ENCODE results near the gene CORIN.

DNA sequence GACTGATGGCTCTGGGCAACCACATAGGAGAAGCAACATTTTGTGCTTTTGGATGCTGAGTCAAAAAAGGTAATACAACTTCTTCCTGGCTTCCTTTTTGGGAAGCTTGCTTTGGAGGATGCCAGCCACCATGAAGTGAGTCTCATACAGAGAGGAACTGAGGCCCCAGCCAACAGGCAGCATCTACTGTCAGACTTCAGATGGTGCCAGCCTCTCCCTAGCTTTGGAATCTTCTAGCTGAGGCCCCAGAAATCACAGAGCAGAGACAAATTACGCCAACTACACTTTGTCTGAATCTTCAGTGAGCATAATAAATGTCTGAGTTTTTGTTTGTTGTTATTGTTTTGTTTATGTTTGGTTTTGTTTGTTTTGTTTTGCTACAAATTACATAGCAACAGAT lies 216.7 kb downstream of the CORIN start:
- TF ChIP-seq, protein P1, sequence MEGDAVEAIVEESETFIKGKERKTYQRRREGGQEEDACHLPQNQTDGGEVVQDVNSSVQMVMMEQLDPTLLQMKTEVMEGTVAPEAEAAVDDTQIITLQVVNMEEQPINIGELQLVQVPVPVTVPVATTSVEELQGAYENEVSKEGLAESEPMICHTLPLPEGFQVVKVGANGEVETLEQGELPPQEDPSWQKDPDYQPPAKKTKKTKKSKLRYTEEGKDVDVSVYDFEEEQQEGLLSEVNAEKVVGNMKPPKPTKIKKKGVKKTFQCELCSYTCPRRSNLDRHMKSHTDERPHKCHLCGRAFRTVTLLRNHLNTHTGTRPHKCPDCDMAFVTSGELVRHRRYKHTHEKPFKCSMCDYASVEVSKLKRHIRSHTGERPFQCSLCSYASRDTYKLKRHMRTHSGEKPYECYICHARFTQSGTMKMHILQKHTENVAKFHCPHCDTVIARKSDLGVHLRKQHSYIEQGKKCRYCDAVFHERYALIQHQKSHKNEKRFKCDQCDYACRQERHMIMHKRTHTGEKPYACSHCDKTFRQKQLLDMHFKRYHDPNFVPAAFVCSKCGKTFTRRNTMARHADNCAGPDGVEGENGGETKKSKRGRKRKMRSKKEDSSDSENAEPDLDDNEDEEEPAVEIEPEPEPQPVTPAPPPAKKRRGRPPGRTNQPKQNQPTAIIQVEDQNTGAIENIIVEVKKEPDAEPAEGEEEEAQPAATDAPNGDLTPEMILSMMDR (IDR thresholded peaks at IDR 0.05; ENCODE audit: poor library complexity, severe bottlenecking), result no peak
- TF ChIP-seq SMC3 (conservative IDR thresholded peaks at IDR 0.05; ENCODE audit: poor library complexity) (no peak), POLR2AphosphoS5 (IDR thresholded peaks at IDR 0.05) (no peak), EZH2 (IDR thresholded peaks at IDR 0.05; ENCODE audit: borderline replicate concordance, insufficient read depth, low read length, poor library complexity, severe bottlenecking) (no peak), MXI1 (conservative IDR thresholded peaks at IDR 0.05; ENCODE audit: poor library complexity, severe bottlenecking) (no peak), RAD21 (conservative IDR thresholded peaks at IDR 0.05) (no peak), REST (IDR thresholded peaks at IDR 0.05; ENCODE audit: borderline replicate concordance) (no peak)
